Neuron (in vitro differentiated cells): Measurements from ENCODE around the gene GPX4.

Experiments
- H2AFZ ChIP-seq: one replicate; pipeline ENCODE4 v1.6.1; 2013; ENCODE audit warnings: low read depth, mild to moderate bottlenecking, inconsistent platforms, low read length, moderate library complexity
- H3K27me3 ChIP-seq: one replicate; pipeline ENCODE4 v1.6.1; 2013; ENCODE audit warnings: low read length; ENCODE audit not compliant: insufficient read depth
- H3K36me3 ChIP-seq: one replicate; pipeline ENCODE4 v1.6.1; 2013; ENCODE audit warnings: low read length; ENCODE audit not compliant: insufficient read depth
- H3K4me1 ChIP-seq: one replicate; pipeline ENCODE4 v1.6.1; 2013; ENCODE audit warnings: low read length; ENCODE audit not compliant: insufficient read depth
- H3K4me3 ChIP-seq: 2 replicates; pipeline ENCODE4 v1.5.1; 2013; ENCODE audit warnings: mild to moderate bottlenecking, low read length, moderate library complexity
- H3K9me3 ChIP-seq: one replicate; pipeline ENCODE4 v1.6.1; 2013; ENCODE audit warnings: low read length

GPX4 gene

DNA sequence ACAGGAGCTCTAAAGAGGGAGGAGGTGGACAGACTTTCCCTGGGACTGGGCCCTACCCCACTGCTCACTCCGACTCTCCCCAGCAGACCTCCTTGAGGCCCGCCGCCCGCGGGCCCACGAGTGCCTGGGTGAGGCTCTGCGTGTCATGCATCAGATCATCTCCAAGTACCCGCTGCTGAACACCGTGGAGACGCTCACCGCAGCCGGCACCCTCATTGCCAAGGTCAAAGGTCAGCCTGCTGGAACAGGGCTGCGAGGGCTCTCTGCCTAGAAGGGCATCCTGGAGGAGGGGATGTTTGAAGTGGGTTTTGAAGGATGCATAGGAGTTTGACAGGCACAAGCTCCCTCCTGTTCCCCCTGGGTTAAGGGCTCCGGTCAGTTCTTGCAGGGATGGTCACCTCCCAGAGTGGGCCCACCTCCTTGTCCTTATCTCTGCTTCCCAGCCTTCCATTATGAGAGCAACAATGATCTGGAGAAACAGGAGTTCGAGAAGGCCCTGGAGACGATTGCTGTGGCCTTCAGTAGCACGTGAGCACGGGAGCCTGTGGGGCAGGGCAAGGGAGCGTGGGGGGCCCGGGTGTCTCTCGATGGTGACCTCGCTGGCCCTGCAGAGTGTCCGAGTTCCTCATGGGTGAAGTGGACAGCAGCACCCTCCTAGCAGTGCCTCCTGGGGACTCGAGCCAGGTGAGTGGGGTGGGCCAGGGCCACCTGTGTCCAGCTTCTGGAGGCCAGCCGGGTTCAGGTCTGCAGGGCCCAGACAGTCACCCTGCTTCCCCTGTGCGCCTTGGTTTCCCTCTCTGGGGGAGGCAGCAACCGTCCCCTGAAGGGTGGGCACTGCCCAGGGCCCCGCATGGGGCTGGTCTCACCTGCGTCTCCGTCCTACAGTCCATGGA lies 30.5 kb upstream of the GPX4 start:
- H3K36me3 ChIP-seq = no peaks in the 10 kb centered on the region
- H3K9me3 ChIP-seq = no peaks in the 10 kb centered on the region
- no peak overlapping the region for H2AFZ ChIP-seq
- peaks cover 23% of the 10 kb centered on the region for H3K27me3 ChIP-seq
- H3K4me3 ChIP-seq = no peak overlapping the region
- no peaks in the 10 kb centered on the region for H3K4me1 ChIP-seq

DNA sequence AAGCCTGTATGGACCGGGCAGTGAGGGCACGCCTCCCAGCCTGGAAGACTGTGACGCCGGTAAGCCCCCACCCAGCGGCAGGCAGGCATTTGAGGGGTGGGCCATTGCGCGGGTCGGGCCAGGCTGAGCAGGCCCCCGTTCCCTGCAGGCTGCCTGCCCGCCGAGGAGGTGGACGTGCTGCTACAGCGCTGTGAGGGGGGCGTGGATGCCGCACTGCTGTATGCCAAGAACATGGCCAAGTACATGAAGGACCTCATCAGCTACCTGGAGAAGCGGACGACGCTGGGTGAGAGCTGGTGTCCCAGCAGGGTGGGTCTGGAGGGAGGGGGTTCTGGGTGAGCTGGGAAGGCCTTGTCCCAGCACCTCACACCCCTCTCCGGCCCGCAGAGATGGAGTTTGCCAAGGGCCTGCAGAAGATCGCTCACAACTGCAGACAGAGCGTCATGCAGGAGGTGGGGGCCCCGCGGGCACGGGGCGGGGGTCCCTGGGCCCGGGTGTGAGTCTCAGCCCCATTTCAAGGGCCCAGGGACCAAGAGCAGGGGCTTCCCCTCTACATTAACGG lies 29.8 kb upstream of the GPX4 start:
- Histone ChIP-seq H3K36me3 (no peaks in the 10 kb centered on the region), H3K9me3 (no peaks in the 10 kb centered on the region), H3K4me3 (no peak overlapping the region), H3K4me1 (no peaks in the 10 kb centered on the region), H2AFZ (no peak overlapping the region), H3K27me3 (peaks cover 17% of the 10 kb centered on the region)

DNA sequence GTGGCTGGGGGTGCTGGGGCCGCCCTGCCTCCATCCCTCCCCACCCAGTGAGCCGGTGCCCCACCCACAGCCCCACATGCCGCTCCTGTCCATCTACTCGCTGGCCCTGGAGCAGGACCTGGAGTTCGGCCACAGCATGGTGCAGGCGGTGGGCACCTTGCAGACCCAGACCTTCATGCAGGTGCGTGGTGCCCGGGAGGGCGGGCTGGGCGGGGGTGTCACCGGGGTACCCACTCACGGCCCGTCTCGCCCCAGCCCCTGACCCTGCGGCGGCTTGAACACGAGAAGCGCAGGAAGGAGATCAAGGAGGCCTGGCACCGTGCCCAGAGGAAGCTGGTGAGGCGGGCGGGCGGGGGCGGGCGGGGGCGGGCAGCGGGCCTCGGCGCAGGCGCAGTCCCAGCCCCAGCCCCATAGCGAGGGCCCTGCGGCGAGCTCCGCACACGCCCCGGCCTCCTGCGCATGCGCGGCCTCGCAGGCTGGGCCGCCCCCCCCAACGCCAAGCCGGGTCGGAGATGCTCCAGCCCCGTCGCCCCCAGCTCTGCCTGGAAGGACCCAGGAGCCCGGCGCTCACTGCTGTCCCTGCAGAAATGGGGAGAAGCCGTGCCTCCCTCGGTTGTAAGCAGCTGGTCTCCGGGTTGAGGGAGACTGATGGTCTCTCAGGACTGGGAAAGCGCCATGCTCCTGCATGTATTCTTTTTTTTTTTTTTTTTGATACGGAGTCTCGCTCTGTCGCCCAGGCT lies 29.1 kb upstream of the GPX4 start:
- Histone ChIP-seq H2AFZ (no peak overlapping the region), H3K4me3 (no peak overlapping the region), H3K4me1 (no peaks in the 10 kb centered on the region), H3K27me3 (peaks cover 13% of the 10 kb centered on the region), H3K36me3 (no peaks in the 10 kb centered on the region), H3K9me3 (no peaks in the 10 kb centered on the region)

DNA sequence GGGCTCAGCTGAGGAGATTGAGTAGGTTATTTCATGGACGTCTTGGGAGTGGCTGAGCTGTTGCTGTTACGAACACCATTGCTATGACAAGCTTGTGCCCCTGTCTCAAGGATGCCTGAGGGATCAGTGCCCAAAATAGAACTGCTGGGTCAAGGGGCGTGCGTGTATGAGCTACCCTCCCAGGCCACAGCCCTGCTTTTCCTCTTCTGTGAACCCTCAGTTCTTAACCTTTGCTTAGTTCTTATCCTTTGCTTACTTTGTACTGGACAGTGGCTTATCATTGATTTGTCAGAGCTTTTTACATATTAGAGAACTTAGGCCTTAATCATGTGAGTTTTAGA lies 27.8 kb upstream of the GPX4 start:
- Histone ChIP-seq H3K4me1 (no peaks in the 10 kb centered on the region), H2AFZ (no peak overlapping the region), H3K36me3 (no peaks in the 10 kb centered on the region), H3K4me3 (no peak overlapping the region), H3K9me3 (no peaks in the 10 kb centered on the region), H3K27me3 (peaks cover 9% of the 10 kb centered on the region)

DNA sequence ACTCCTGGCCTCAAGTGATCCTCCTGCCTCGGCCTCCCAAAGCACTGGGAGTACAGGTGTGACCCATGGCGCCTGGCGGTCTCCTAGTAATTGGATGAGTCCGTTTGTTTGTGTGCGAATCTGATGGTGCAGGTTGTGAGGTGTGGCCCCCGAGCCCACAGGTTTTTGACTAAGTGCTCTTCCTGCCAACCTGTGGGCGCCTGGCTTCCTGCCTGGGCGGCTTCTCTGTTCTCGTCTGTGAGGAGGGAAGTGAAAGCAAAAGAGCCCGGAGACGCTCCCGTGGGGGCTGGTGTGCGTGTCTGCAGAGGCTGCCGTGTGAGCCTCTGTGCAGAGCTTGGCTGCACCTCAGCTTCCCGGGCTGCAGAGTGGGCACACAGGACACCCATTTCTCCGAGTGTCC lies 26.8 kb upstream of the GPX4 start:
- no peaks in the 10 kb centered on the region for H3K36me3 ChIP-seq
- no peak overlapping the region for H3K4me3 ChIP-seq
- no peaks in the 10 kb centered on the region for H3K4me1 ChIP-seq
- H2AFZ ChIP-seq = no peak overlapping the region
- peaks cover 3% of the 10 kb centered on the region for H3K27me3 ChIP-seq
- H3K9me3 ChIP-seq = no peaks in the 10 kb centered on the region

DNA sequence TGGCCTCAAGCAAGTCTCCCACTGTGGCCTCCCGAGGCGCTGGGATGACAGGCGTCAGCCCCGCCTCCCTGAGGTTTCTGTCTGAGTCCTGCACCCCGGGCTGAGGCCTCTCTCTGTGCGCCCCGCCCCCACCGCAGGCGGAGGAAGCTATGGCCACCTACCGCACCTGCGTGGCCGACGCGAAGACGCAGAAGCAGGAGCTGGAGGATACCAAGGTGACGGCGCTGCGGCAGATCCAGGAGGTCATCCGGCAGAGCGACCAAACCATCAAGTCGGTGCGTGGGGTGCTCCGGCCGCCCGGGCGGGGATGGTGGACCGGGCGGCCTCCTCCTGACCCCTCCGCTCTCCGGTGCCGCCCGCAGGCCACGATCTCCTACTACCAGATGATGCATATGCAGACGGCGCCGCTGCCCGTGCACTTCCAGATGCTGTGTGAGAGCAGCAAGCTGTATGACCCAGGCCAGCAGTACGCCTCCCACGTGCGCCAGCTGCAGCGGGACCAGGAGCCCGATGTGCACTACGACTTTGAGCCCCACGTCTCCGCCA lies 24.2 kb upstream of the GPX4 start:
- Histone ChIP-seq H2AFZ (no peak overlapping the region), H3K27me3 (no peaks in the 10 kb centered on the region), H3K36me3 (no peaks in the 10 kb centered on the region), H3K4me1 (no peaks in the 10 kb centered on the region), H3K4me3 (no peak overlapping the region), H3K9me3 (no peaks in the 10 kb centered on the region)

DNA sequence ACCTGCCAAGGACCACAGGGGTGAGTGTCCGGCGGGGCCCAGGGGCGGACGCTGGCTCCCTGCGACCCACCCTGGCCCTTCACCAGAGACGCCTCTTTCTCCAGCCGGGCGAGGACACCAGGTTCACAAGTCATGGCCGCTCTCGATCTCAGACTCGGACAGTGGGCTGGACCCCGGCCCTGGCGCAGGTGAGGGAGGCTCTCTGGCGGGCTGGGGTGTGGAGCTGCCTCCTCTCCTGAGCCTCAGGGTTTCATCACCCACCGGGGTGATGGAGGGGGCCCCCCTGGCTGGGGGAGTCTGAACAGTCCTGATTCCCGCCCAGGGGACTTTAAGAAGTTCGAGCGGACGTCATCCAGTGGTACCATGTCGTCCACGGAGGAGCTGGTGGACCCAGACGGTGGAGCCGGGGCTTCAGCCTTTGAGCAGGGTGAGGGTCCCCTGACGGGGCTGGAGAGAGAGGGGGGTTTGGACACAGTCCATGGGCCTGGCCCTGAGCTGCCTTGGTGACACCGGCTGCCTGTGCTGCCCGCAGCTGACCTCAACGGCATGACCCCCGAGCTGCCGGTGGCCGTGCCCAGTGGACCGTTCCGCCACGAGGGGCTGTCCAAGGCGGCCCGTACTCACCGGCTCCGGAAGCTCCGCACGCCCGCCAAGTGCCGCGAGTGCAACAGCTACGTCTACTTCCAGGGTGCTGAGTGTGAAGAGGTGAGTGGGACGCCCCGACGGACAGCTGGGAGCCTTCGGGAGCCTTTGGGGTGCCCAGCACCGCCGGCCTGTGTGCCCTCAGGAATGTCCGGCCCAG lies 23.2 kb upstream of the GPX4 start:
- H3K27me3 ChIP-seq = no peaks in the 10 kb centered on the region
- no peaks in the 10 kb centered on the region for H3K4me1 ChIP-seq
- no peaks in the 10 kb centered on the region for H3K36me3 ChIP-seq
- H2AFZ ChIP-seq = no peak overlapping the region
- H3K4me3 ChIP-seq = no peak overlapping the region
- no peaks in the 10 kb centered on the region for H3K9me3 ChIP-seq

DNA sequence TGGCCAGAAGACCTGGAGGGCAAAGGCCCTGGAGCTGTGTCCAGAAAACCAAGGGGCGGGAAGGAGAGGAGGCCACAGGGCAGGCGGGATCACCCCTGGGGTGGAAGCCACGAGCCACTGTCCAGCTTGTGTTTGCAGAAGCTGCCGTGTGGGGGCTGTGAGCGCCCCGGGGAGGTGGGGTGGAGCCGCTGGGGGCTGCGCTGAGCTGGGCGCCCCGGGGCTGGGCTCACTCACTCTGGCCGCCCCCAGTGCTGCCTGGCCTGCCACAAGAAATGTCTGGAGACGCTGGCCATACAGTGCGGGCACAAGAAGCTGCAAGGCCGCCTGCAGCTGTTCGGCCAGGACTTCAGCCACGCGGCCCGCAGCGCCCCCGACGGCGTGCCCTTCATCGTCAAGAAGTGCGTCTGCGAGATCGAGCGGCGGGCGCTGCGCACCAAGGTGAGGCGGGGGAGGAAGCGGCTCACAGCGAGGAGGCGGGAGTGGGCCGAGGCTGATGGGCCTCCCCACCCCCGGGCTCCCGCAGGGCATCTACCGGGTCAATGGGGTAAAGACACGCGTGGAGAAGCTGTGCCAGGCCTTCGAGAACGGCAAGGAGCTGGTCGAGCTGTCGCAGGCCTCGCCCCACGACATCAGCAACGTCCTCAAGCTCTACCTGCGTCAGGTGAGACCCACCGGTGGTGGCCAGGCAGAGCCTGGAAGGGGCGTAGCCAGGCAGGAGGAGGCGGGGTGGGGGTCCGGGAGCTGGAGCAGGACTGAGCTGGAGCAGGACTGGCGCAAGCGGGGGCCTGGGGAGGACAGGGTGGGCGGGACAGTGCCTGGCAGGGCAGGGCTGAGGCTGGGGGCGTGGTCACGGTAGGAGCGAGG lies 22.3 kb upstream of the GPX4 start:
- H3K27me3 ChIP-seq = no peaks in the 10 kb centered on the region
- H2AFZ ChIP-seq = no peak overlapping the region
- no peaks in the 10 kb centered on the region for H3K36me3 ChIP-seq
- no peaks in the 10 kb centered on the region for H3K9me3 ChIP-seq
- no peak overlapping the region for H3K4me3 ChIP-seq
- no peaks in the 10 kb centered on the region for H3K4me1 ChIP-seq

DNA sequence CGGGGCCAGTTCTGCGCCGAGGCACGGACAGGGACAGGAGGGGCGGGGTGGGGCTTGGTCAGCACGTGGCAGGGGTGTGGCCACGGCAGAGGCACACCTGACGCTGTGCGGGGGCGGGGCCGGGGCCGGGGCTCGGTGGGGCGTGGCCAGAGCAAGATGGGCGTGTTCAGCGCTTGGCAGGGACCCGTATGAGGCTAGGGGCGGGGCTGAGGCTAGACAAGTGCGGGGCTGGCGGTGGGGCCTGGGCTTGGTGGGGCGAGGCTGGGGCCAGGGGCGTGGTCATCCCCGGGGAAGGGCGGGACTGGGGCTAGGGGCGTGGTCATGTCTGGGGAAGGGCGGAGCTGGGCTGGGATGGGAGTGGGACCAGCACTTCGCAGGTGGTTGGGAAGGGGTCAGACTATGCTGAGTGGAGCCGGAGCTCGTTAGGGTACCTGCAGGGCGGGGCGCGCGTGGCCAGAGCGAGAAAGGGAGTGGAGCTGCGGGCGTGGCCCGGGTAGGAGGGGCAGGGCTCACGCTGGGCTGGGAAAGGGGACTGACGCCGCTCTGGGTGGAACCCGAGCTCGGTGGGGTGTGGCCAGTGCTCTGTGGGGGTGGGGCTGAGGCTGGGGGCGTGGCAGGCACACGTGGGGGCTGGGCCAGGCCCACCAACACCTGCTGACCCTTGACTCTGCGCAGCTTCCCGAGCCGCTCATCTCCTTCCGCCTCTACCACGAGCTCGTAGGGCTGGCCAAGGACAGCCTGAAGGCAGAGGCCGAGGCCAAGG lies 21.4 kb upstream of the GPX4 start:
- H3K4me3 ChIP-seq = no peak overlapping the region
- H3K4me1 ChIP-seq = no peaks in the 10 kb centered on the region
- no peaks in the 10 kb centered on the region for H3K9me3 ChIP-seq
- no peak overlapping the region for H2AFZ ChIP-seq
- no peaks in the 10 kb centered on the region for H3K27me3 ChIP-seq
- H3K36me3 ChIP-seq = peaks cover under 1% of the 10 kb centered on the region

DNA sequence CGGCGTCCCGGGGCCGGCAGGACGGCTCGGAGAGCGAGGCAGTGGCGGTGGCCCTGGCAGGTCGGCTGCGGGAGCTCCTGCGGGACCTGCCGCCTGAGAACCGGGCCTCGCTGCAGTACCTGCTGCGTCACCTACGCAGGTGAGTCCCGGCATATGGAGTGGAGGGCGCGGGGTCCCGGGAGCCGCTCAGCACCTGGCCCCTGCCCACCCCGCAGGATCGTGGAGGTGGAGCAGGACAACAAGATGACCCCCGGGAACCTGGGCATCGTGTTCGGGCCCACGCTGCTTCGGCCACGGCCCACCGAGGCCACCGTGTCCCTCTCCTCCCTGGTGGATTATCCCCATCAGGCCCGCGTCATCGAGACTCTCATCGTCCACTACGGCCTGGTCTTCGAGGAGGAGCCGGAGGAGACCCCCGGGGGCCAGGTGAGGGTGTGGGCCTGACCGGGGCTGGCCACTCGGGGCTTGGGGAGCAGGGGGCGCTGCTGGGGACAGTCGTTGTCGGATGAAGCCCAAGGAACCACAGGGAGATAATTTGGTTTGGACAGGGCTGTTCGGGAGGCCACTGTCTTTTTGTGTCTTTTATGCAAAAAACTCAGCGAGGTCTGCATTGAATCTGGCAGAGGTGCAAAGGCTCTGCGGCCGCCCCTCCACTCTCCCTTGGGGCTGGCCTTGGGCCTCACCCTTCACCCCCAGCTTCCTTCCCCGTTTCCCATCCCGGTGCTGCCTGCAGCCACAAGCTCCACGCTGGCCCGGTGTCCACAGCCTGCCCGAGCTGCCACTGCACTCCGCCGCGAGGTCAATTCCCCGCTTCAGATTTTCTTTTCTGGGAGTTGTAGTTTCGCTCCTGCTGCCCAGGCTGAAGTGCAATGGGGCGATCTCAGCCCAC lies 20.6 kb upstream of the GPX4 start:
- H3K9me3 ChIP-seq = no peaks in the 10 kb centered on the region
- H3K27me3 ChIP-seq = no peaks in the 10 kb centered on the region
- peaks cover 8% of the 10 kb centered on the region for H3K36me3 ChIP-seq
- H3K4me3 ChIP-seq = no peak overlapping the region
- H2AFZ ChIP-seq = no peak overlapping the region
- H3K4me1 ChIP-seq = no peaks in the 10 kb centered on the region
